Measurements from ENCODE around the gene OGFR. TPM values are rescaled to one million over a fixed set of nuclear protein-coding genes. Genes with fewer than 3 reads are reported as not detected.
"Not testable (repeated sequence)": the region's sequence is repeated elsewhere in the genome, so short reads cannot be mapped to it uniquely, and the experiment has no call there.

Gene OGFR
- polyA plus RNA-seq, 3 donors, result 47.8 to 114 (median 79.3) TPM

DNA sequence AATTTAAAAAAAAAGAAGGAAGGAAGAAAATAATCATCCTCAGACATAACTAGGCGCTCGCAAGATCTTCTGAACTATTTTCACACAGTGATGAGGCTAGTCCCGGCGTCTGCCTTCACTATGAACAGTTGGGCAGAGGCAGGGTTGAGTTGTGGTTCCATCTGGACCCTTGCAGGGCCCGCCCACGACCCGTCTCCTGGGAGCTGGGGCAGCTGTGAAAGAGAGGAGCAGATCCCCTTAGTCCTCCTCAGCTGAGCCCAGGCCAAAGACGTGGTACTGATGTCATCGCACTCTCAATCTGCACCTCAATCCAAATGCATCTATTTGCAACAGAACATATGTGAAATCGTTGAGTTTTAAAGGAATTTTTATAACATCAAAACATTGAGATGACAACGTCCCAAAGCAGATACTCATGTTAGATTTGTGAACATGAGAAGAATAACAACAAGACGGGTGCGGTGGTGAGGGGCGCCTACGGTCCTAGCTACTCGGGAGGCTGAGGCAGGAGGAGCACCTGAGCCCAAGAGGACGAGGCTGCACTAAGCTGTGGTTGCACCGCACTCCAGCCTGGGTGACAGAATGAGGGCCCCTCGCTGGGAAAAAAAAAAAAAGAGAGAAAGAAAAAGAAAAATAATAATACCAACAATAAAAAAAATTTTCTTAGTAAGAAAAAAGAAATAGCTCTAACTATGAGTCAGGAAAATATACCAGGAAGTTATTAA is 41.7 kb downstream of the OGFR start:
- DNase-seq, result no peak
- no peaks in the 10 kb centered on the region for H3K9me3 ChIP-seq (replicated peaks in 1 of 2; ENCODE audit: control insufficient read depth in 1 of 2, insufficient read depth in 1 of 2, low read length in 2 of 2)
- intact Hi-C loops (cut with micrococcal nuclease), result no loop called here

DNA sequence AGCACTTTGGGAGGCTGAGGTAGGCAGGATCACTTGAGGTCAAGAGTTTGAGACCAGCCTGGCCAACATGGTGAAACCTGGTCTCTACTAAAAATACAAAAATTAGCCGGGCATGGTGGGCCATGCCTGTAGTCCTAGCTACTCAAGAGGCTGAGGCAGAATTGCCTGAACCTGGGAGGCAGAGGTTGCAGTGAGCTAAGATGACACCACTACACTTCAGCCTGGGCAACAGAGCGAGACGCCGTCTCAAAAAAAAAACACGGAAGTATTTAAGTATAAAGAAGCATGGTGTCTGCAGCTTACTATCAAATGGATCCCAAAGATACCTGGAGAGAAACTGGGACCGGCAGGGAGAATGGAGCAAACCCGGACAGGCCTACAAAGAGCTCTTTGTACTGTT is 44.3 kb downstream of the OGFR start:
- H3K79me2 ChIP-seq (ENCODE audit: insufficient read depth, low read length); H2AFZ ChIP-seq (ENCODE audit: insufficient read depth, low read depth, low read length, poor library complexity, severe bottlenecking); H3K27ac ChIP-seq (ENCODE audit: low read depth in 1 of 2, low read length in 2 of 2); H4K20me1 ChIP-seq (ENCODE audit: insufficient read depth, low read length); DNase-seq; intact Hi-C loops (cut with micrococcal nuclease); H3K4me2 ChIP-seq (replicated peaks; ENCODE audit: extremely low read depth, low read length, poor library complexity, severe bottlenecking); H3K4me1 Mint-ChIP-seq; H3K27me3 ChIP-seq (ENCODE audit: control insufficient read depth in 2 of 2, insufficient read depth in 2 of 2, low read length in 2 of 2); H3K4me1 ChIP-seq (ENCODE audit: control insufficient read depth in 1 of 2, insufficient read depth in 2 of 2, low read length in 2 of 2); H3K27ac Mint-ChIP-seq; H3K27me3 Mint-ChIP-seq (ENCODE audit: low read depth in 3 of 3); H3K4me3 ChIP-seq (replicated peaks in 1 of 3; ENCODE audit: low read depth in 2 of 3, low read length in 3 of 3); H3K9ac ChIP-seq (ENCODE audit: insufficient read depth, low read length, poor library complexity, severe bottlenecking); H3K9me3 ChIP-seq (replicated peaks in 1 of 2; ENCODE audit: control insufficient read depth in 1 of 2, insufficient read depth in 1 of 2, low read length in 2 of 2); H3K4me3 Mint-ChIP-seq; H3K9me3 Mint-ChIP-seq: not testable (repeated sequence)
- WGBS (ENCODE audit: insufficient coverage), result 100% methylated on average over 1 of the region's 7 CpGs
- H3K36me3 ChIP-seq (replicated peaks in 1 of 2; ENCODE audit: control insufficient read depth in 1 of 2, insufficient read depth in 2 of 2, low read length in 2 of 2), result peaks cover 26 to 47% of the 10 kb centered on the region in 2 donors
- peaks cover 52 to 59% of the 10 kb centered on the region in 2 donors for H3K36me3 Mint-ChIP-seq

More for the DNA sequence above, 41.7 kb downstream of the OGFR start:
- Histone ChIP-seq H3K27ac (ENCODE audit: low read depth in 1 of 2, low read length in 2 of 2) (no peak overlapping the region), H3K79me2 (ENCODE audit: insufficient read depth, low read length) (no peaks in the 10 kb centered on the region), H3K27me3 (ENCODE audit: control insufficient read depth in 2 of 2, insufficient read depth in 2 of 2, low read length in 2 of 2) (no peaks in the 10 kb centered on the region), H3K9ac (ENCODE audit: insufficient read depth, low read length, poor library complexity, severe bottlenecking) (no peak overlapping the region), H3K36me3 (replicated peaks in 1 of 2; ENCODE audit: control insufficient read depth in 1 of 2, insufficient read depth in 2 of 2, low read length in 2 of 2) (peaks cover 8 to 24% of the 10 kb centered on the region in 2 donors), H3K4me2 (replicated peaks; ENCODE audit: extremely low read depth, low read length, poor library complexity, severe bottlenecking) (no peak overlapping the region), H4K20me1 (ENCODE audit: insufficient read depth, low read length) (no peaks in the 10 kb centered on the region), H3K4me3 (replicated peaks in 1 of 3; ENCODE audit: low read depth in 2 of 3, low read length in 3 of 3) (no peak overlapping the region), H2AFZ (ENCODE audit: insufficient read depth, low read depth, low read length, poor library complexity, severe bottlenecking) (no peak overlapping the region), H3K4me1 (ENCODE audit: control insufficient read depth in 1 of 2, insufficient read depth in 2 of 2, low read length in 2 of 2) (no peaks in the 10 kb centered on the region)
- Mint-ChIP-seq H3K4me3 (no peak overlapping the region), H3K27me3 (ENCODE audit: low read depth in 3 of 3) (peaks cover 0 to 4% (median 2%) of the 10 kb centered on the region in 3 donors), H3K9me3 (peaks cover 0 to 8% (median 0%) of the 10 kb centered on the region in 7 donors), H3K27ac (no peak overlapping the region), H3K36me3 (peaks cover 36 to 37% of the 10 kb centered on the region in 2 donors), H3K4me1 (peaks cover 3% of the 10 kb centered on the region)
- 98% methylated on average over 8 of the region's 19 CpGs for WGBS (ENCODE audit: insufficient coverage)
- TF ChIP-seq, protein P1, sequence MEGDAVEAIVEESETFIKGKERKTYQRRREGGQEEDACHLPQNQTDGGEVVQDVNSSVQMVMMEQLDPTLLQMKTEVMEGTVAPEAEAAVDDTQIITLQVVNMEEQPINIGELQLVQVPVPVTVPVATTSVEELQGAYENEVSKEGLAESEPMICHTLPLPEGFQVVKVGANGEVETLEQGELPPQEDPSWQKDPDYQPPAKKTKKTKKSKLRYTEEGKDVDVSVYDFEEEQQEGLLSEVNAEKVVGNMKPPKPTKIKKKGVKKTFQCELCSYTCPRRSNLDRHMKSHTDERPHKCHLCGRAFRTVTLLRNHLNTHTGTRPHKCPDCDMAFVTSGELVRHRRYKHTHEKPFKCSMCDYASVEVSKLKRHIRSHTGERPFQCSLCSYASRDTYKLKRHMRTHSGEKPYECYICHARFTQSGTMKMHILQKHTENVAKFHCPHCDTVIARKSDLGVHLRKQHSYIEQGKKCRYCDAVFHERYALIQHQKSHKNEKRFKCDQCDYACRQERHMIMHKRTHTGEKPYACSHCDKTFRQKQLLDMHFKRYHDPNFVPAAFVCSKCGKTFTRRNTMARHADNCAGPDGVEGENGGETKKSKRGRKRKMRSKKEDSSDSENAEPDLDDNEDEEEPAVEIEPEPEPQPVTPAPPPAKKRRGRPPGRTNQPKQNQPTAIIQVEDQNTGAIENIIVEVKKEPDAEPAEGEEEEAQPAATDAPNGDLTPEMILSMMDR (IDR thresholded peaks at IDR 0.05), result no peak
